Placental epithelial cell (primary cell): Measurements from ENCODE around the gene MAP9. TPM values are rescaled to one million over a fixed set of nuclear protein-coding genes. Genes with fewer than 3 reads are reported as not detected.

Source experiments
- small RNA-seq: library from RNA; depleted of rRNA; stranded (forward); fragments of <200 nt; gene quantifications from one replicate; pipeline ENCODE3, GENCODE V24; 2012
- total RNA-seq: library from RNA; depleted of rRNA; stranded (reverse); fragments of >200 nt; gene quantifications from 2 replicates; pipeline ENCODE4 v1.2.3, GENCODE V29; 2012

Gene MAP9
- 14.9 and 20.7 TPM in 2 replicates for total RNA-seq

DNA sequence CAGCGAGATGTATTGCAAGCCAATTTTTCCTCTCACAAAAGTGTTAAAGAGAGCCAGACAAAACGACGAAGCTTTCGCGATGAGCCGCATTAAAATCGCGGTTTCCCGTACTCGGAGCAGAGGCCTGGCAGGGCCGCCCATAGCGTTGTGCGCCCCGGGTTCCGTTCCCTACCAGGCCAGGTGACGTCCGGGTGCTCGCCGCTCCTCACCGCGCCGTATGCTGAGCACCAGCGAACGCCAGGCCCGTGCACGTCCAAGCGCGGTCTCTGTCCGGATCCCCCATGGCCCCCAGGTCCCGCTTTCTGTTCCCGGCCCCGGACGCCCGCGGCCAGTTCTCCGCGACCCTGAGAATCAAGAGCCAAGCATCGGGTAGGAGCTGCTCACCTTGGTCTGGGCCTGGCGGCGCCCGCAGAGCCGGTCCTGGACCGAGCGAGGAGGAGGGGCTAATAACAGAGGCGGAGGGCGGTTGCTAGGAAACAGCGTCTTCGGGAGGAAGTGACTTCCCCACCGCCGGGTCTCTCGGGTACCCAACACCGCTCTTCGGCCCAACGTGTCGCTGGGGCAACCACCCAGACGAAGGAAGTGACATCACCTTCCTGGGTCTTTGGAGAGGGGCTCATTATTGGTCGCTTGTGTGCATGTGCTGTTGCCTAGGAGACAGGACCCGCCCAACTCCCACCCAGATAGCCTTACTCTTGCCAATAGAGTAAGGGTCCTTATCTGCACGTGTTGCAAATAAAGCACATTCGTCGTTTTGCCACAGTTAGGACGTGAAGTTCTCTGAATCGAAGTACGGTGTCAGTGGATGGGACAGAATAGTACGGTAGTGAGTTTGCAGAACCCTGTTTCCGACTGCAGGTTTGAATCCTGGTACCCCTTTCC lies at the start of gene MAP9:
Gene MAP9 (minus strand): TSS at position 579 of the 882 bp plus-strand sequence. CDS start 1,115 bp downstream, outside the sequence.

Small RNA genes lying within 50 kb of the gene (small RNA-seq; reads per million reads assigned to genes)
- not detected for gene AC097467.4
- gene YWHAEP4 = not detected

Other genes starting within 250 kb of the MAP9 start
- gene NPY2R, start 168.3 kb downstream of the MAP9 start, total RNA-seq = not detected in 2 replicates